ENCODE results near the gene CNOT1.
"Not testable (repeated sequence)": the region's sequence is repeated elsewhere in the genome, so short reads cannot be mapped to it uniquely, and the experiment has no call there.

Gene CNOT1

DNA sequence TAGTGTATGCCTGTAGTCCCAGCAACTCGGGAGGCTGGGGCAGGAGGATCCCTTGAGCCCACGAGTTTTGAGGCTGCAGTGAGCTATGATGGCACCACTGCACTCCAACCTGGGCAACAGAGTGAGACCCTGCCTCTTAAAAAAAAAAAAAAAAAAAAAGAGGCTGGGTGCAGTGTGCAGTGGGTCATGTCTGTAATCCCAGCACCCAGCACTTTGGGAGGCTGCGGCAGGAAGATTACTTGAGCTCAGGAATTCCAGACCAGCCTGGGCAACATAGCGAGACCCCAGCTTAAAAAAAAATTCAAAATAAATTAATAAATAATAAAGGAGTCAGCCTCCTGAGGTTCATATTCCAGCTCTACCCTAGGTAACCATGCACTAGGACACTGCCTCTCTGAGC lies 9.6 kb upstream of the CNOT1 start:
- DNase-seq (ENCODE audit: extremely low spot score, insufficient read length, low read depth) (no peak), FAIRE-seq (no peak)

DNA sequence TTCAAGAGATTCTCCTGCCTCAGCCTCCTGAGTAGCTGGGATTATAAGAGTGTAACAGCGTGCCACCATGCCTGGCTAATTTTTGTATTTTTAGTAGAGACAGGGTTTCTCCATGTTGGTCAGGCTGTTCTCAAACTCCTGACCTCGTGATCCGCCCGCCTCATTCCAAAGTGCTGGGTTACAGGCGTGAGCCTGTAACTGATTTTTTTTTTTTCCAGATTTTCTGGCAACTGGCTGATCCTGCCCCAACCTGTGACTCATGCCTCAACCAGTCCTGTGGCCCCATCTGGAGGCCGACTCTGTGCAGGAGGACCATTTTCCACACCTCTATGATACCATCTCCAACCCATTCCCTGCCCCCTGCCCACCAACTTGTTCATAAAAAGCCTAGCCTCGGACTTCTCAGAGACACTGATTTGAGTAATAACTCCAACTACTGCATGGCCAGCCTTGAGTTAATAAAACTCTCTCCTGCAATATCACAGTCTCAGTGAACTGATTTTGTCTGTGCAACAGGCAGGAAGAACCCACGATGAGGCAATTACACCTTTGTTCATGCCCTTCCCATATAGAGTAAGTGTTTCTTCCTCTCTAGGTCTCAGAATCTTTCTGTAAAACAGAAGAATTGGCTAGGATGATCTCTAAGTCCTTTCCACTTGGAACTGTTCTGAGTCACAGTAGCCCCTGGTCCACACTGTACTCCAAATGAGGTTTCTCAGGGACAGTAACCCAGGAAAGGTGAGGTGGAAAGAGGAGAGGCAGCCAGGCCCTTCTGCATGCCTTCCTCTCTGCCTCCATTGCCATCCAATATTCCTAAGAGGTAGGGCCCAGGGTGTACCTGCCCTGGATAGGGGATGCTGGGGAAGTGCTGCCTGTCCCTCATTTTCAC lies 8.8 kb upstream of the CNOT1 start:
- no peak for FAIRE-seq
- no peak for DNase-seq (ENCODE audit: extremely low spot score, insufficient read length, low read depth)

DNA sequence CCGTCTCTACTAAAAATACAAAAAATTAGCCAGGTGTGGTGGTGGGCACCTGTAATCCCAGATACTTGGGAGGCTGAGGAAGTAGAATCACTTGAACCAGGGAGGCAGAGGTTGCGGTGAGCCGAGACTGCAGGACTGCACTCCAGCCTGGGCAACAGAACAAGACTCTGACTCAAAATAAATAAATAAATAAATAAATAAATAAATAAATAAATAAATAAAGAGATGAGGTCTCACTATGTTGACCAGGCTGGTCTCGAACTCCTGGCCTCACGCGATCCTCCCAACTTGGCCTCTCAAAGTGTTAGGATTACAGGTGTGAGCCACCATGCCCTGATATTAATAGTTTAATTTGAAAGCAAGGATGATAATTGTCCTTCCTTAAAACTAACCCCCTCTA lies 7.4 kb upstream of the CNOT1 start:
- not testable (repeated sequence) for FAIRE-seq; DNase-seq (ENCODE audit: extremely low spot score, insufficient read length, low read depth)

DNA sequence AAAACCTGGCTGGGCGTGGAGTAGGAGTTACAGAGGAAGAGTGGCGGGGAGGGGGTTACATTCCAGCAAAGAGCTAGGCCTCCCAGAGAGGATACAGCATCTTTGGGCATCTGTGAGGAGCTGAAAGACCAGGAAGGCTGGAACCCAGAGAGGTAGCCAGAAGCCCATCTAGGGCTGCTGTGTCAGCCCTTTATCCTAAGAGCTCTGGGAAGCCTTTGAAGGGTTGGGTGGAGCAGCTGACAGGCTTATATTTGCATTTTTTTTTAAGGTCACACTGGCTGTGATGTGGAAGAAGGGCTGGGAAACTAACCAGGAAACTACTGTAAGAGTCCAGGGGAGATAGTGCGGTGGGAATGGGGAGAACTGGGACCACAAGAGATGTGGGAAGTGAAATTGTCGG lies 6.8 kb upstream of the CNOT1 start:
- no peak for DNase-seq (ENCODE audit: extremely low spot score, insufficient read length, low read depth)
- no peak for FAIRE-seq

DNA sequence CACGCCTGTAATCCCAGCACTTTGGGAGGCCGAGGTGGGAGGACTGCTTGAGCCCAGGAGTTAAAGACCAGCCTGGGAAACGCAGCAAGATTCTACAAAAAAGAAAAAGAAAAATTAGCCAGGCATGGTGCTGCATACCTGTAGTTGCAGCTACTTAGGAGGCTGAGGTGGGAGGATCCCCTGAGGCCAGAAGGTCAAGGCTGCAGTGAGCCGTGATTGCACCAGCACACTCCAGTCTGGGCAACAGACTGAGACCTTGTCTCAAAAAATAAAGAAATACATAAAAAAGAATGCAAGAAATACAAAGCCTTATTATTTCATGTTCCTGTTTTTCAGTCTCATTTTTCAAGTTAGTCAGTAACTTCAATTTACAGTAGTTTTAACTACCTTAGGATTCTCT lies 5.9 kb upstream of the CNOT1 start:
- DNase-seq (ENCODE audit: extremely low spot score, insufficient read length, low read depth), result no peak
- FAIRE-seq, result no peak

DNA sequence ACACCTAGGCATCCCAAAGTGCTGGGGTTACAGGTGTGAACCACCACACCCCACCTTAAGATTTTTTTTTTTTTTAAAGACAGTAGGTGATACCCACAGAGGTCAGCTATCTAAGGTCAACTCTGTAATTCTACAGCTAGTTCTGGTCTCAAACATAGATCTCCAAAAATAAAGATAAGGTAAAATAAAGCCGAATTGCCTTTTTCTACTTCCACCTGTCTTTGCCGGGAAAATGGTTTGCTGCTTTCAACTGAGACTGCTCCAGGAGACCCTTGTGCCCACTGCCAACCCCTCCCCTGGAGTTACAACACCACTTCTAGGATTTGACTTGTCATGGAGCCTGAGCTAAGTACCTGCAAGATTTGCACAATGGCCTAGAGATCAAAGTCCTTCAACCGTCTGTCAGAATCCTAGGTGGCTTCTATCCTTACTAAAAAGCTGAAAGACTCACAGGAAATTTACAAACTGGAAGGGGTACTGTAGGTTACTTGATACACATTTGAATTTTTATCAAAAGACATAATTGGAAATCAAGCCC lies 4.7 kb upstream of the CNOT1 start:
- FAIRE-seq (no peak), DNase-seq (ENCODE audit: extremely low spot score, insufficient read length, low read depth) (no peak)

DNA sequence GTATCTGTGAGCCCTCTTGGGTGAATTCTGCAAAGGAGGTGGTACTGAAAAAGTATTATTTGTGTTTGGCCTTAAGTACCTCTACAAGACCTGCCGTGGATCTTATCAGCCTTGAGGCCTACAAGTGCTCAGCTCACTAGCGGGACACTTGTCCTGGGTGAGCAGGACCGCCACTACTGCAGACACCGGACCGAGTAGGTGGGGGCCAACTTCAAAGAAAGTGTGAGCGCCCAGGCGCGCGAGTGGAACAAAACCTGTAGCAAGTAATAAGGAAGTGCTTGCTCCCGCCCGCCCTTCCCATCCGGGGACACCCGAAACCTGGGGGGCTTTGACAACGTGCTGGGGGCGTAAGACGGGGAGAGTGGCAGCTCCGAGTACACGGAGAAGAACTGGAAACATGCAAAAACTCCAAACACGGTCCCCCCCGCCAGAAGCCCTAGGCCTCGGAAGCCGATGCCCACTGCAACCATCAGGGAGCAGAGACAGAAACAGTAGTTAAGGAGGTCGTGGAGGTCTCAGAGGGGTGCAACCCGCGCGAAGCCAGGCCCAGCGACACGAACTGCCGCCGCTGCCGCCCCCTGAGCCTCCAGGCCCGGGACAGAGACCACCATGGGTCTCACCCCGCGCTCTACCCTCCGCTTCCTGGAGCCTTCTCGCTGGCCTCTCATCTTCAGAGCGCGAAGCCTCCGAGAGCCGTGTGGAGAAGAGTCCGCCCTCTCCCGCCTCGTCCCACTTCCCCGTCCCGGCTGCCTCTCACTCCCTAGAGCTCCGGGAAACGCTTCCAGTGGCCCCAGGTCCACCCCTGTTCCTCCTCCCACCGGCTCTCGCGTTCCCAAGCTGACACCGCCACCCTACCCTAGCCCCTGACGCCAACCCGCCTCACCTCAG lies 537 bp downstream of the CNOT1 start:
- DNase-seq (ENCODE audit: extremely low spot score, insufficient read length, low read depth) (no peak), FAIRE-seq (no peak)

DNA sequence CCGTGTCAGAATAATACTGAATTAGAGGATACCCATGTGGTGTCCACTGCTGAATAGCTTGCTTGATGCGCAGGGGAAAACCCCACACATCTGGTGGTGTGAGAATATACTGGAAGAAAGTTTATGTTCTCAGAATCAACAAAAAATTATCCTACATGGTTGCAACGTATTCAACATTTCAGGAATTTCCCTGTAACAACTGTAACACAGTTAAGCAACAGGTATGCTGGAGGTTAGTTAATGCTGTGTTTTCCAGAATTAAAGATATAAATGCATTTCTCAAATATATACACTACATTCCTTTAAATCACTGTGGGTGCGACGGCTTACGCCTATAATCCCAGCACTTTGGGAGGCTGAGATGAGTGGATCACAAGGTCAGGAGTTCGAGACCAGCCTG lies 5.4 kb downstream of the CNOT1 start:
- no peak for FAIRE-seq
- no peak for DNase-seq (ENCODE audit: extremely low spot score, insufficient read length, low read depth)

DNA sequence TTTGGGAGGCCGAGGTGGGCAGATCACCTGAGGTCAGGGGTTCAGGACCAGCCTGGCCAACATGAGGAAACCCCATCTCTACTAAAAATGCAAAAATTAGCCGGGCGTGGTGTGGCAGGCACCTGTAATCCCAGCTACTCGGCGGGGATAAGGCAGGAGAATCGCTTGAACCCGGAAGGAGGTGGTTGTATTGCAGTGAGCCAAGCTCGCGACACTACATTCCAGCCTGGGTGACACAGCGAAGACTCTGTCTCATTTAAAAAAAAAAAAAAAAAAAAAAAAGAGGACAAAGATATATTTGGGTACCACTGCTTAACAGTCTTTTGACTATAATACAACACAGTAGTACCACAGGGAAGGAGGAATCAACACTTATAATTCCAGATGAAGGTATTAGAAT lies 9.2 kb downstream of the CNOT1 start:
- no peak for FAIRE-seq
- no peak for DNase-seq (ENCODE audit: extremely low spot score, insufficient read length, low read depth)

DNA sequence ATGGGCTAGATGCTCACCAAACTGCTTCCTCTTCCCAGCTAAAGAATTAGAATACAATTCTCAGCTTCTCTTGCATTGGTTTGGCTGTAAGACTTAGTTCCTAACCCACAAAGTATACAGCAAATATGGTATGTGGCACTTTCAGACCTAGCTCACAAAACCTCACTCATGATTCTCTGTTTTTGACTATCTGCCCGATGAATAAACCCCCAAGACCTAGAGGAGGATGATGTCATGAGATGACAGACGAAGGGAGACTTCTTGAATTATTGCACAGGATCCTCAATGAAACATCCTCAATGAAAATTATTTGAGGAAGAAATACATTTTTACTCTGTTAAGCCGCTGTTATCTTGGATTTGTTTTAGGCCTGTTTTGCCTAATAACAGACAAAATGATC lies 14.3 kb downstream of the CNOT1 start:
- DNase-seq (ENCODE audit: extremely low spot score, insufficient read length, low read depth) (no peak), FAIRE-seq (no peak)

DNA sequence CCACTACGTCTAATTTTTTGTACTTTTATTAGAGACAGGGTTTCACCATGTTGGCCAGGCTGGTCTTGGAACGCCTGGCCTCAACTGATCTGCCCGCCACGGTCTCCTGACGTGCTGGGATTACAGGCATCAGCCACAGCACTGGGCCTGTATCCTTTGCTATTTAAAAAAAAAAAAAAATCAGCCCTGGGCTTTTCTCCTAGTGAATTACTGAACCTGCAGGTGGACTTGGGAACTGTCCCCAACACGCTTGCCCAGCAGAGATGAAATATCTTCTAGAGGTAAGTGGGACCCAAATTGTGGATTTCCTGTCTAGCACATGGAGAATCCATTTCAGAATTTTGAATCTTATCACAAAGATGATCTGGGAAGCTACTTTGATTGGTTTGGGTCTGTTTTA lies 14.8 kb downstream of the CNOT1 start:
- DNase-seq (ENCODE audit: extremely low spot score, insufficient read length, low read depth), result no peak
- FAIRE-seq, result no peak

DNA sequence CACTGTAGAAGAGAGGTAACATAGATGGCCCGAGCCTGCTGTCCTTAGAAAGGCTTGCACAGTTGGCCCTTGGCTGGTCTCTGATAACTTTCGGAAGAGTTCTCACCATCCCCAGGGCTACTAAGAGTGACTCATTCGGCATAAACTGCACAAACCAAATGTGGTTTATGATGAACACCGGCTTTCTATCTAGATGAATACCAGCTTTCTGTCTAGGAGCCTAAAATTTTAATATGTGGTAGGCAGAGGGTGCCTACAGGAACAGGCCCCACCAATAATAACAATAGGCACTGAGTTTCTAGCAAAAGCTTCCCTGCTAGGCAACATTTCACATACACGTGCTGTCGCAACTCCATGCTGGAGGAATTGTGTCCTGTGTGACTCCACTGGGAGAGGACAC lies 15.4 kb downstream of the CNOT1 start:
- FAIRE-seq (no peak), DNase-seq (ENCODE audit: extremely low spot score, insufficient read length, low read depth) (no peak)

DNA sequence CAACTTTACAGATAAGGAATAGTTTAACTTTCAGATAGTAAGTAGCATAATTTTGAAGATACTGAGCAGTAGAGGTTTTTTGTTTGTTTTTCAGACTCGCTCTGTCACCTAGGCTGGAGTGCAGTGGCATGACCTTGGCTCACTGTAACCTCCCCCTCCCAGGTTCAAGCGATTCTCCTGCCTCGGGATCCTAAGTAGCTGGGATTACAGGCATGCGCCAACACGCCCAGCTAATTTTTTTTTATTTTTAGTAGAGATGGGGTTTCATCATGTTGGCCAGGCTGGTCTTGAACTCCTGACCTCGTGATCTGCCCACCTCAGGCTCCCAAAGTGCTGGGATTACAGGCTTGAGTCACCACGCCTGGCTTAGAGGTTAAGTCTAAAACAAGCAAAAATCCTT lies 16.7 kb downstream of the CNOT1 start:
- DNase-seq (ENCODE audit: extremely low spot score, insufficient read length, low read depth); FAIRE-seq: not testable (repeated sequence)

DNA sequence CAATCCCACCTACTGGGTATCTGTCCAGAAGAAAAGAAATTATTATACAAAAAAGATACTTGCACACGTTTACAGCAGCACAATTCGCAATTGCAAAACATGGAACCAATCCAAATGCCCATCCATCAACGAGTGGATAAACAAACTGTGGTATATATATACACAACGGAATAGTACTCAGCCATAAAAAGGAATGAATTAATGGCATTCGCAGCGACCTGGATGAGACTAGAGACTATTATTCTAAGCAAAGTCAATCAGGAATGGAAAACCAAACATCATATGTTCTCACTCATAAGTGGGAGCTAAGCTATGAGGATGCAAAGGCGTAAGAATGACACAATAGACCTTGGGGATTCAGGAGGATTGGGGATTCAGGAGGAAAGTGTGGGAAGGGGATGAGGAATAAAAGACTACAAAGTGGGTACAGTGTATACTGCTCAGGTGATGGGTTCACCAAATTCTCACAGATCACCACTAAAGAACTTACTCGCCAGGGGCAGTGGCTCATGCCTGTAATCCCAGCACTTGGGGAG lies 21.0 kb downstream of the CNOT1 start:
- DNase-seq (ENCODE audit: extremely low spot score, insufficient read length, low read depth) (no peak), FAIRE-seq (no peak)

DNA sequence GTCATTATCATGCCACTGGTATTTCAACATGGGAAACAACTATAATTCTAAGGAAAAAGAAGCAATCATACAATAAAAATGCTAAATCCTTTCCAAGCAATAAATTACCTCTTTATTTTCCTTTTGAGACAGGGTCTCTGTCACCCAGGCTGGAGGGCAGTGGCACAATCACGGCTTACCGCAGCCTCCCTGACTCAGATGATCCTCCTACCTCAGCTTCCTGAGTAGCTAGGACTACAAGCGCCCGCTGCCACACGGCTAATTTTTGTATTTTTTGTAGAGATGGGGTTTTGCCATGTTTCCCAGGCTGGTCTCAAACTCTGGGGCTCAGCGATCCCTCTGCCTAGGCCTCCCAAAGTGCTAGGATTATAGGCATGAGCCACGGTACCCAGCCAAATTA lies 24.1 kb downstream of the CNOT1 start:
- DNase-seq (ENCODE audit: extremely low spot score, insufficient read length, low read depth) (no peak), FAIRE-seq (no peak)

DNA sequence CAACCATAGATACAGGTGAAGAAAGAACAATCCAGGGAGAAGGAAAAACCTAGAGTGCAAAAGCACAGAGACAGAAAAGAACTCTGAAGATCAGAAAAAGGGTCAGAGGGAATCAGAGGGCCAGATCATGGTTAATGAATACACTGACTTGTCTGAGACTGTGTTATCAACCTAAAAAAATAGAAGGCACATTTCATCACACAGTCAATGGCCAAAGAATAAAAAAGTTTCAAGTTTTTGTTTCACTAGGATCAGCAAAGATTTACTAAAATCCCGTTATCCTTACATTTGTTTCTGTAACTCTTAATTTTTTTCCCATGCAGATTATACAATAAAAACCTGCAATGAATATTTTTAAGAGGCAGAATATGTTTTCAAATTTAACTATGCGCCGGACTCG lies 38.5 kb downstream of the CNOT1 start:
- no peak for FAIRE-seq
- DNase-seq (ENCODE audit: extremely low spot score, insufficient read length, low read depth), result no peak

DNA sequence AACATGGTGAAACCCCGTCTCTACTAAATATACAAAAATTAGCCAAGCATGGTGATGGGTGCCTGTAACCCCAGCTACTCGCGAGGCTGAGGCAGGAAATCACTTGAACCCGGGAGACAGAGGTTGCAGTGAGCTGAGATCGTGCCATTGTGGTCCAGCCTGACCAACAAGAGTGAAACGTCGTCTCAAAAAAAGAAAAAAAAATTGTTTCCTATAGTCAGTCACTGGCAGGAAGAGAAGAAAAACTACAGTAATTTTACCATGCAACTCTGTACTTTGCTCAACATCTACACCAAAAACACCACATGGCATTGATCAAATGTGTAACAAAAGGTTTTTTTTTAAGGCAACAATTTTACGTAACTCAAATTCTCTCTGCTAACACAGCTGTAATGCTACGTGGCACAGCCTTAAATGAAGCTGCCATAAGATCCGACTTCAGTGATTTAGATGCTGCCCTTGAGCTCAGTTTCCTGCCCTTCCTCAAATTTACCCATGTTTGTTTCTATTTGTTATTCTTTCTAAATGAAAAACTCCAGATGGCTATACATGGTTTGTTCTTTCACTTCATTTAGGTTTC lies 40.2 kb downstream of the CNOT1 start:
- DNase-seq (ENCODE audit: extremely low spot score, insufficient read length, low read depth) (no peak), FAIRE-seq (no peak)

DNA sequence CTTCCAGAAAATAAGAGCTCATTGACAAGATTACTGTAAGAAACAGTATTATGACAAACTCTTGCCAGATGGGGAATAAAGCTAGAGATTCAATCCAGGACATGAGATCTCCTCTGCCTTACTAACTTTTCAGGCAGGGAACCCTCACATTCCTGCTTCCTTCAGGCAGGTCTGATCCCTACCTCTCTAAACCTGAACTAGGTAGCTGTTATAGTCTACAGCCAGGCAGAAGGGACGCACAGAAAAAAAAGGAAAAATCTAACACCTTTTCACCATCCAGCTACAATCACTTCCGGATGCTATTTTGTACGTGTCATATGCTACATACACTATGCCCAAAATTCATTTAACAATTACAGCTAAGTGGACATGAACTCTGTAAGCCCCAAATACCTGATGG lies 41.2 kb downstream of the CNOT1 start:
- FAIRE-seq (no peak), DNase-seq (ENCODE audit: extremely low spot score, insufficient read length, low read depth) (no peak)

DNA sequence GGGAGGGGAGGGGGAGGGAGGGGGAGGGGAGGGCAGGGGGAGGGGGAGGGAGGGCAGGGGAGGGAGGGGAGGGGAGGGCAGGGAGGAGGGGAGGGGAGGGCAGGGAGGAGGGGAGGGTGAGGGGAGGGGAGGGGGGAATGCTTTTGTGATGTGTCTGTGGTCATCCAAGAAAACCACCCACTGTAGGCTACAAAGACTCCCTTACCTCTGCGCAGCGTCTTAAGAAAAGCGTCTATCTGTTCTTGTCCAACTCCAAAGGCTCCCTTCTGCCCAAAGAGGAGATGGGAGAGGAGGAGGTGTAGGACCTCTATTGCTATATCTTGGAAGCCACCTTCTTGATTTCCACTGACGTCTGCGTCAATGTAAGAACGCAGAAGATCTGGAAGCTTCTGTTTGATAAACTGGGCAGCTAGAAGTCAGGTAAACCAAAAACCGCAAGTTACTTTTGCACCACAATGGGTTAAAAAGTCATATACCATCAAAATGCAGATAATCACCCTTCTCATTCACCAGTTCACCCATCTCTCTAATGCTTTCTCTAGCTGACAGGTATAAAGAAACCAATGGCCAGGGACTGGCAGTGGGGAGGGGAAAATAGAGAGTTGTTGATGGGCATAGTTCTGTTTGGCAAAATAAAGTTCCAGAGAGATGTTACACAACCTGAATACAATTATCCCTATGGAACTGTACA lies 43.1 kb downstream of the CNOT1 start:
- no peak for FAIRE-seq
- no peak for DNase-seq (ENCODE audit: extremely low spot score, insufficient read length, low read depth)
